H9 (cell line): Measurements from ENCODE around the gene TMEM175. TPM values are rescaled to one million over a fixed set of nuclear protein-coding genes. Genes with fewer than 3 reads are reported as not detected.

Source experiments
- DNase-seq: peaks from one replicate; pipeline ENCODE4 v3.0.0-alpha.2; 2017
- H2AFZ ChIP-seq: one replicate; pipeline ENCODE4 v1.6.1; 2013; ENCODE audit warnings: mild to moderate bottlenecking, low read length, control low read depth, moderate library complexity
- H2AK5ac ChIP-seq: 2 replicates; pipeline ENCODE4 v1.6.1; 2013; ENCODE audit warnings: low read length, control low read depth, mixed read lengths; ENCODE audit not compliant: insufficient read length
- H2BK120ac ChIP-seq: one replicate; pipeline ENCODE4 v1.6.1; 2013; ENCODE audit warnings: low read depth, mild to moderate bottlenecking, low read length, control low read depth, inconsistent platforms; ENCODE audit not compliant: poor library complexity, severe bottlenecking
- H2BK12ac ChIP-seq: 2 replicates; pipeline ENCODE4 v1.6.1; 2013; ENCODE audit warnings: low read length, control low read depth, mixed read lengths, low read depth; ENCODE audit not compliant: insufficient read length
- H2BK15ac ChIP-seq: 2 replicates; pipeline ENCODE4 v1.6.1; 2013; ENCODE audit warnings: low read depth, low read length, control low read depth
- H2BK20ac ChIP-seq: one replicate; pipeline ENCODE4 v1.6.1; 2013; ENCODE audit warnings: low read depth, mild to moderate bottlenecking, low read length, control low read depth, inconsistent platforms; ENCODE audit not compliant: poor library complexity, severe bottlenecking
- H2BK5ac ChIP-seq: 2 replicates; pipeline ENCODE4 v1.6.1; 2013; ENCODE audit warnings: low read length, control low read depth, mixed read lengths; ENCODE audit not compliant: insufficient read length
- H3K14ac ChIP-seq: 2 replicates; pipeline ENCODE4 v1.6.1; 2013; ENCODE audit warnings: low read length, control low read depth; ENCODE audit not compliant: insufficient read depth
- H3K18ac ChIP-seq: 2 replicates; pipeline ENCODE4 v1.6.1; 2013; ENCODE audit warnings: low read depth, mild to moderate bottlenecking, mixed read lengths, low read length, control low read depth; ENCODE audit not compliant: insufficient read length
- H3K23ac ChIP-seq: 2 replicates; pipeline ENCODE4 v1.6.1; 2013; ENCODE audit warnings: low read length, control low read depth, mixed read lengths, low read depth; ENCODE audit not compliant: insufficient read length
- H3K23me2 ChIP-seq: 2 replicates; pipeline ENCODE4 v1.6.1; 2013; ENCODE audit warnings: low read depth, mild to moderate bottlenecking, mixed read lengths, low read length, control low read depth; ENCODE audit not compliant: insufficient read length, poor library complexity, severe bottlenecking
- H3K27ac ChIP-seq: 2 replicates; pipeline ENCODE4 v1.5.1; 2013; ENCODE audit warnings: low read length, control low read depth, mixed read lengths, low read depth; ENCODE audit not compliant: insufficient read length
- H3K27me3 ChIP-seq: 2 replicates; pipeline ENCODE4 v1.6.1; 2013; ENCODE audit warnings: low read length, control low read depth, inconsistent platforms; ENCODE audit not compliant: insufficient read depth
- H3K4ac ChIP-seq: 2 replicates; pipeline ENCODE4 v1.6.1; 2013; ENCODE audit warnings: low read depth, mild to moderate bottlenecking, control low read depth, inconsistent platforms, low read length, moderate library complexity
- H3K4me1 ChIP-seq: 2 replicates; pipeline ENCODE4 v1.6.1; 2013; ENCODE audit warnings: low read length, control low read depth, inconsistent platforms; ENCODE audit not compliant: insufficient read depth
- H3K4me2 ChIP-seq: 2 replicates; pipeline ENCODE4 v1.6.1; 2013; ENCODE audit warnings: low read length, control low read depth, mixed read lengths; ENCODE audit not compliant: insufficient read length, insufficient read depth
- H3K56ac ChIP-seq: 2 replicates; pipeline ENCODE4 v1.6.1; 2013; ENCODE audit warnings: low read depth, mild to moderate bottlenecking, mixed read lengths, low read length, control low read depth; ENCODE audit not compliant: insufficient read length
- H3K79me1 ChIP-seq: 2 replicates; pipeline ENCODE4 v1.6.1; 2013; ENCODE audit warnings: low read depth, mild to moderate bottlenecking, moderate library complexity, low read length, control low read depth, inconsistent platforms; ENCODE audit not compliant: insufficient read depth, poor library complexity, severe bottlenecking
- H3K79me2 ChIP-seq: 2 replicates; pipeline ENCODE4 v1.6.1; 2013; ENCODE audit warnings: low read length, control low read depth, inconsistent platforms; ENCODE audit not compliant: insufficient read depth
- H3K9ac ChIP-seq: 2 replicates; pipeline ENCODE4 v1.6.1; 2013; ENCODE audit warnings: low read length, control low read depth, mixed read lengths; ENCODE audit not compliant: insufficient read length; ENCODE audit errors: extremely low read depth
- H3K9me3 ChIP-seq: one replicate; pipeline ENCODE4 v1.6.1; 2013; ENCODE audit warnings: low read depth, low read length, inconsistent platforms; ENCODE audit not compliant: control insufficient read depth
- H3T11ph ChIP-seq: one replicate; pipeline ENCODE4 v1.6.1; 2013; ENCODE audit warnings: mild to moderate bottlenecking, low read length, control low read depth, inconsistent platforms
- H4K20me1 ChIP-seq: one replicate; pipeline ENCODE4 v1.6.1; 2013; ENCODE audit not compliant: control insufficient read depth, insufficient read length, insufficient read depth
- H4K5ac ChIP-seq: 2 replicates; pipeline ENCODE4 v1.6.1; 2013; ENCODE audit warnings: low read depth, mild to moderate bottlenecking, mixed read lengths, low read length, control low read depth; ENCODE audit not compliant: insufficient read length
- H4K8ac ChIP-seq: replicated peaks from 2 replicates; pipeline ENCODE4 v1.6.1; 2013; ENCODE audit warnings: low read length, control low read depth, mixed read lengths, low read depth; ENCODE audit not compliant: insufficient read length
- H4K91ac ChIP-seq: 2 replicates; pipeline ENCODE4 v1.6.1; 2013; ENCODE audit warnings: low read depth, mild to moderate bottlenecking, moderate library complexity, mixed read lengths, low read length, control low read depth; ENCODE audit not compliant: insufficient read length
- H3K27ac Mint-ChIP-seq, 3 experiments: 2 replicates in 2 of 3; 3 replicates in 1 of 3; pipeline ENCODE4 v1.8.0; 2020 to 2021; ENCODE audit warnings: mixed read lengths in 3 of 3, mild to moderate bottlenecking in 1 of 3, moderate library complexity in 1 of 3
- H3K27me3 Mint-ChIP-seq: 2 replicates; pipeline ENCODE4 v1.8.0; 2021; ENCODE audit warnings: low read depth, mild to moderate bottlenecking, moderate library complexity, mixed read lengths
- H3K36me3 Mint-ChIP-seq, 3 experiments: 2 replicates in 2 of 3; 3 replicates in 1 of 3; pipeline ENCODE4 v1.8.0; 2020 to 2021; ENCODE audit warnings: low read depth in 3 of 3, mixed read lengths in 3 of 3; ENCODE audit not compliant: insufficient read depth in 1 of 3
- H3K4me1 Mint-ChIP-seq, 2 experiments: 2 replicates each; pipeline ENCODE4 v1.8.0; 2020; ENCODE audit warnings: mixed read lengths in 2 of 2
- H3K4me3 Mint-ChIP-seq, 2 experiments: 2 replicates in 1 of 2; 3 replicates in 1 of 2; pipeline ENCODE4 v1.8.0; 2020 to 2021; ENCODE audit warnings: mild to moderate bottlenecking in 2 of 2, mixed read lengths in 2 of 2, moderate library complexity in 1 of 2
- H3K9me3 Mint-ChIP-seq, 2 experiments: 2 replicates in 1 of 2; 3 replicates in 1 of 2; pipeline ENCODE4 v1.8.0; 2020; ENCODE audit warnings: mild to moderate bottlenecking in 2 of 2, mixed read lengths in 2 of 2, moderate library complexity in 1 of 2
- WGBS: extraction: QIAGEN DNeasy Blood & Tissue Kit; methylation state at CpG from one replicate; pipeline ENCODE4 v1.1.7; 2013; ENCODE audit warnings: missing lambda C conversion rate, low lambda C conversion rate, mixed read lengths; ENCODE audit not compliant: insufficient read length; ENCODE audit errors: extremely low coverage; 5-methylcytosine and 5-hydroxymethylcytosine counted together
- total RNA-seq: library from RNA; stranded (reverse); gene quantifications from 2 replicates; pipeline ENCODE4 v1.2.1, GENCODE V29; 2021
- TF ChIP-seq, protein P1 (sequence below): fragments of 200-600 bp; sonication (generic); conservative IDR thresholded peaks from 3 replicates; pipeline ENCODE4 v1.8.0; 2021; ENCODE audit warnings: antibody characterized with exemption, mild to moderate bottlenecking

The TMEM175 gene
- total RNA-seq, 1 experiment from 2014 or later: 6.4 TPM

DNA sequence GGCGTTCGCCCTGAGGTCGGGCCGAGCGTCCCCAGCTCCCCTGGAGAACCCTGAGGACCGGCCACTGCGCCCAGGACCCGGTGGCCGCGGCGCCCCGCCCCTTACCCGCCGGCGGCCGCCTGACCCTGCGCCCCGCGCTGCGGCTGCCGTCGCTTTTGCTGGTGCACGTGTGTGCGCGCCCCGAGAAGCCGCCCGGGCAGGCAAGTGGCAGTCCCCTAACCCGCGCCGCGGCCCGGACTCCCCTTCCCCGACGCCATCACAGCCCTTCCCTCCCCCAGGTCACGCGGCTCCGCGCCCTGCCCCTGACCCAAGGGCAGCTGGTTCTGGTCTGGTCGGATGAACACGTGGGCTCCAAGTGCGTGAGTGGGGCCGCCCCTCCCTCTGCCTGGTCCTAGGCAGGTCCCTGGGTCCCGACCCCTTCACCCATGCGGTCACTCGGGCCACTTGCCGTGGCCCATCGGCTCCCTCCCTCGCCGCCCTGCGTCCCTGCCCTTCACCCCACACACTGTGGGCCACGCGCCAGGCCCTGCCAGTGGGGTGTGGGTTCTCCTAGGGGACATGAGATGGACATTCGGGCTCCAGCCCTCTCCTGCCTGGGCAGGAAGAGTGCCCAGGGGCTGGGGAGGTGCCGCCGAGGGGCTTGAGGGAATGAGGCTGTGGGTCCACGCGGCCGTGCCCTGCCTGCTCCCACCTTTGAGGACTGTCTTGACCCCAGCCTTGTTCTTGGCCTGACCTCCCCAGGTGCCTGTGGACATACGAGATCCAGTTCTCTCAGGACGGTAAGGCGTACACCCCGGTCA lies 71.2 kb downstream of the TMEM175 start:
- Histone ChIP-seq H2BK15ac (no peak overlapping the region), H3K4me2 (no peak overlapping the region), H4K20me1 (no peaks in the 10 kb centered on the region), H2AK5ac (no peak overlapping the region), H3K9ac (no peak overlapping the region), H4K5ac (no peak overlapping the region), H2BK5ac (no peak overlapping the region), H3K14ac (no peak overlapping the region; the same call in 1 of the 2 replicates), H2AFZ (no peak overlapping the region), H3K56ac (no peak overlapping the region), H3K9me3 (no peaks in the 10 kb centered on the region), H3K27ac (no peak overlapping the region), H4K8ac (no peak overlapping the region), H4K91ac (no peak overlapping the region), H3K18ac (no peak overlapping the region), H3K23me2 (peaks cover 8% of the 10 kb centered on the region), H3K79me1 (no peaks in the 10 kb centered on the region), H2BK120ac (no peak overlapping the region), H3K4ac (no peak overlapping the region), H3K4me1 (no peaks in the 10 kb centered on the region), H3K27me3 (peaks cover 32% of the 10 kb centered on the region; the same call in 1 of the 2 replicates), H3K23ac (no peak overlapping the region), H3T11ph (no peak overlapping the region), H2BK20ac (no peak overlapping the region), H3K79me2 (no peaks in the 10 kb centered on the region), H2BK12ac (no peak overlapping the region)
- TF ChIP-seq, protein P1, sequence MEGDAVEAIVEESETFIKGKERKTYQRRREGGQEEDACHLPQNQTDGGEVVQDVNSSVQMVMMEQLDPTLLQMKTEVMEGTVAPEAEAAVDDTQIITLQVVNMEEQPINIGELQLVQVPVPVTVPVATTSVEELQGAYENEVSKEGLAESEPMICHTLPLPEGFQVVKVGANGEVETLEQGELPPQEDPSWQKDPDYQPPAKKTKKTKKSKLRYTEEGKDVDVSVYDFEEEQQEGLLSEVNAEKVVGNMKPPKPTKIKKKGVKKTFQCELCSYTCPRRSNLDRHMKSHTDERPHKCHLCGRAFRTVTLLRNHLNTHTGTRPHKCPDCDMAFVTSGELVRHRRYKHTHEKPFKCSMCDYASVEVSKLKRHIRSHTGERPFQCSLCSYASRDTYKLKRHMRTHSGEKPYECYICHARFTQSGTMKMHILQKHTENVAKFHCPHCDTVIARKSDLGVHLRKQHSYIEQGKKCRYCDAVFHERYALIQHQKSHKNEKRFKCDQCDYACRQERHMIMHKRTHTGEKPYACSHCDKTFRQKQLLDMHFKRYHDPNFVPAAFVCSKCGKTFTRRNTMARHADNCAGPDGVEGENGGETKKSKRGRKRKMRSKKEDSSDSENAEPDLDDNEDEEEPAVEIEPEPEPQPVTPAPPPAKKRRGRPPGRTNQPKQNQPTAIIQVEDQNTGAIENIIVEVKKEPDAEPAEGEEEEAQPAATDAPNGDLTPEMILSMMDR: no peak
- H3K9me3 Mint-ChIP-seq: peaks cover 4 to 13% of the 10 kb centered on the region in 2 experiments; a peak in 4 of 5 replicates
- no CpG with 5 or more reads among the region's 63 CpGs for WGBS
- H3K27ac Mint-ChIP-seq: no peak overlapping the region
- no peak for DNase-seq
- H3K4me1 Mint-ChIP-seq: peaks cover 2 to 3% of the 10 kb centered on the region in 2 experiments; a peak in 3 of 4 replicates
- peaks cover 85% of the 10 kb centered on the region for H3K27me3 Mint-ChIP-seq
- peak overlapping the region; percentile 33 to 69; a peak in 2 of 5 replicates for H3K4me3 Mint-ChIP-seq
- no peaks in the 10 kb centered on the region for H3K36me3 Mint-ChIP-seq
